KOPT-K1 (cell line): ENCODE results near the gene RARB.

Experiments used
- H3K27ac ChIP-seq: fragments of 200-600 bp; sonication (generic); 2 replicates; pipeline ENCODE4 v1.5.1; 2016; ENCODE audit warnings: antibody characterized with exemption, mild to moderate bottlenecking, low read depth, low read length; ENCODE audit not compliant: poor library complexity, severe bottlenecking
- H3K36me3 ChIP-seq: fragments of 200-600 bp; sonication (generic); 2 replicates; pipeline ENCODE4 v1.5.1; 2017; ENCODE audit warnings: antibody characterized with exemption, mild to moderate bottlenecking, low read length, moderate library complexity; ENCODE audit not compliant: insufficient read depth
- H3K9me3 ChIP-seq: fragments of 200-600 bp; sonication (generic); 2 replicates; pipeline ENCODE4 v1.5.1; 2017; ENCODE audit warnings: antibody characterized with exemption, low read length, mild to moderate bottlenecking; ENCODE audit not compliant: insufficient read depth, poor library complexity, severe bottlenecking

Gene RARB

GRCh38 chr3:25513642-25514266, 85.7 kb downstream of the RARB start:
- Histone ChIP-seq H3K9me3 (no peaks in the 10 kb centered on the region), H3K36me3 (no peaks in the 10 kb centered on the region), H3K27ac (no peak overlapping the region)

- Histone ChIP-seq H3K27ac (no peak overlapping the region), H3K9me3 (no peaks in the 10 kb centered on the region), H3K36me3 (no peaks in the 10 kb centered on the region)
Observed at GRCh38 chr3:25515171-25515570, 87.1 kb downstream of the RARB start.

GRCh38 chr3:25520926-25521559, 93.0 kb downstream of the RARB start:
- H3K27ac ChIP-seq, result no peak overlapping the region

GRCh38 chr3:25527336-25527735, 99.3 kb downstream of the RARB start:
- Histone ChIP-seq H3K27ac (no peak overlapping the region), H3K9me3 (no peaks in the 10 kb centered on the region), H3K36me3 (no peaks in the 10 kb centered on the region)

More at GRCh38 chr3:25520926-25521559, 93.0 kb downstream of the RARB start:
- H3K36me3 ChIP-seq, result no peaks in the 10 kb centered on the region
- no peaks in the 10 kb centered on the region for H3K9me3 ChIP-seq

- no peak overlapping the region for H3K27ac ChIP-seq
- H3K9me3 ChIP-seq, result no peaks in the 10 kb centered on the region
- no peaks in the 10 kb centered on the region for H3K36me3 ChIP-seq
Observed at GRCh38 chr3:25527801-25528200, 99.7 kb downstream of the RARB start.

- H3K27ac ChIP-seq, result no peak overlapping the region
- H3K36me3 ChIP-seq, result no peaks in the 10 kb centered on the region
- no peaks in the 10 kb centered on the region for H3K9me3 ChIP-seq
Observed at GRCh38 chr3:25531971-25532370, 103.9 kb downstream of the RARB start.

- Histone ChIP-seq H3K36me3 (no peaks in the 10 kb centered on the region), H3K27ac (no peak overlapping the region), H3K9me3 (no peaks in the 10 kb centered on the region)
Observed at GRCh38 chr3:25532431-25533162, 104.5 kb downstream of the RARB start.

- H3K9me3 ChIP-seq, result no peaks in the 10 kb centered on the region
- H3K36me3 ChIP-seq, result no peaks in the 10 kb centered on the region
- no peak overlapping the region for H3K27ac ChIP-seq
Observed at GRCh38 chr3:25533399-25533798, 105.3 kb downstream of the RARB start.

GRCh38 chr3:25534007-25534406, 105.9 kb downstream of the RARB start:
- H3K9me3 ChIP-seq, result no peaks in the 10 kb centered on the region
- H3K36me3 ChIP-seq, result no peaks in the 10 kb centered on the region

GRCh38 chr3:25536521-25537391, 108.7 kb downstream of the RARB start:
- H3K36me3 ChIP-seq, result no peaks in the 10 kb centered on the region
- H3K27ac ChIP-seq, result no peak overlapping the region
- no peaks in the 10 kb centered on the region for H3K9me3 ChIP-seq

More at GRCh38 chr3:25534007-25534406, 105.9 kb downstream of the RARB start:
- no peak overlapping the region for H3K27ac ChIP-seq

GRCh38 chr3:25537516-25537915, 109.5 kb downstream of the RARB start:
- H3K27ac ChIP-seq, result no peak overlapping the region
- H3K36me3 ChIP-seq, result no peaks in the 10 kb centered on the region
- no peaks in the 10 kb centered on the region for H3K9me3 ChIP-seq

- no peak overlapping the region for H3K27ac ChIP-seq
Observed at GRCh38 chr3:25540273-25540672, 112.2 kb downstream of the RARB start.

GRCh38 chr3:25542492-25543039, 114.5 kb downstream of the RARB start:
- H3K36me3 ChIP-seq, result no peaks in the 10 kb centered on the region
- no peaks in the 10 kb centered on the region for H3K9me3 ChIP-seq
- no peak overlapping the region for H3K27ac ChIP-seq

More at GRCh38 chr3:25540273-25540672, 112.2 kb downstream of the RARB start:
- Histone ChIP-seq H3K9me3 (no peaks in the 10 kb centered on the region), H3K36me3 (no peaks in the 10 kb centered on the region)

GRCh38 chr3:25547103-25547502, 119.0 kb downstream of the RARB start:
- Histone ChIP-seq H3K9me3 (no peaks in the 10 kb centered on the region), H3K36me3 (no peaks in the 10 kb centered on the region), H3K27ac (no peak overlapping the region)
